HG03342 (cell line): ENCODE measurements around the gene C1QTNF7.
A peak's percentile ranks its signal among the peaks of the same experiment; 100 is the strongest.

Source experiments
- ATAC-seq: cut with Tn5 transposase; IDR thresholded peaks from one replicate; pipeline ENCODE4 v1.9.1; 2021; ENCODE audit warnings: mild to moderate bottlenecking, moderate library complexity; ENCODE audit not compliant: unreplicated experiment

C1QTNF7 gene

GRCh38 chr4:15451866-15452765 is 24.3 kb downstream of the C1QTNF7 start:
- ATAC-seq, result no peak

DNA sequence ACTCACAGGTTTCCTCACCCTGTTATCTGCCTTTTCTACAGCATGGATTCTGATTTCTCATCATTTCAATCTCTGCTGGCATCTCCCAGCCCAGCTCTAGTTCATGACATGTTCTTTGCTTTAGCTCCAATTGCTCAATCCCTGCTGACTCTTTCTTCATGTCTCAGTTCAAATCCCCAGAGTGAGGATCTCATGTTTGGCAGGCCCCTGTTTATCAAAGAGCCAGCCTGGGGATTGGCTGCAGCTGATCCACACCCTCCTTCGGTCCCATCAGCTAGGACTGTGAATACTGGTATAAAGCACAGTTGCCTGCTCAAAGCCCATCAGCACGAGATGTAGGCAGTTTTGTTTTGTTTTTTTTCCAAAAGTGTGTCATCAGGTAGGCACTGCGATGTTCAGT is 27.5 kb downstream of the C1QTNF7 start:
- ATAC-seq, result no peak

- ATAC-seq, result peak; percentile 99
Measured at GRCh38 chr4:15457406-15458201, 29.8 kb downstream of the C1QTNF7 start.

DNA sequence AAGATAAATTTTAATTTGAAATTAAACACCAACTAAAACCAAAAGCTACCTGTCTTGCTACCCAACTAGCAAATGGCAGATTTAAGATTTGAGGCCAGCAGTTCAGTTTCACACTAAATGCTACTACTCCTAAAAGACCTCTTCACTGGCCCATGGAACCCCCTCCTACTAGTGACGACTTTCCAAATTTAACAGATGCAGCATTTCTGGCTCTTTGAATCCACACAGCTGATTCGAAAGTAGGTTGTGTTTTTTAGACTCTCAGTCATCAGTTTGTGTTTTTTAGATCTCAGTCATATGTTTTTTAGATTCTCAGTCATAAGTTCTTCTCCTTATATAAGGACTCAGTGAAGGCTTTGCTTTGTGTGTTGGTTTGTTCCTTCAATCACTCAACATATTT is 30.8 kb downstream of the C1QTNF7 start:
- no peak for ATAC-seq

- no peak for ATAC-seq
Measured at GRCh38 chr4:15459706-15460105, 31.9 kb downstream of the C1QTNF7 start.

- no peak for ATAC-seq
Measured at GRCh38 chr4:15466596-15466995, 38.8 kb downstream of the C1QTNF7 start.

GRCh38 chr4:15469402-15470127 is 41.7 kb downstream of the C1QTNF7 start, which contains the start of gene CC2D2A:
Gene CC2D2A (plus strand): TSS chr4:15469882. CDS start chr4:15475933, 6,051 bp downstream.
- ATAC-seq, result no peak

DNA sequence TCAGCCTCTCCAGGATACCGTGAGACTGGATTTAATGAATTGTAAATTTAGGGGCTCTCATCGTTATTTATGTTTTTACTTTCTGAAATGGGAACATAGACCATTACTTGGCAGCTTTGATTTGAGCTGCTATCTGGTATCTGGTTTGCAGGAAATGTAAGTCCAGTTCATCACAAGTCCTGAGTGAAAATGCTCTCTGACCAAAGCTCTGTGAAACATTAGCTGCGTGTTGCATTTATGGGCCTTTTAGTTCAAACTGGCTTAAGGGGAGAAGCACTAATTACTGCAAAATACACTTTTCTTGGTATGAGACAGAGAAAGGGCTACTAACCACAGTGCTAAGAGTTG is 42.3 kb downstream of the C1QTNF7 start:
- no peak for ATAC-seq

DNA sequence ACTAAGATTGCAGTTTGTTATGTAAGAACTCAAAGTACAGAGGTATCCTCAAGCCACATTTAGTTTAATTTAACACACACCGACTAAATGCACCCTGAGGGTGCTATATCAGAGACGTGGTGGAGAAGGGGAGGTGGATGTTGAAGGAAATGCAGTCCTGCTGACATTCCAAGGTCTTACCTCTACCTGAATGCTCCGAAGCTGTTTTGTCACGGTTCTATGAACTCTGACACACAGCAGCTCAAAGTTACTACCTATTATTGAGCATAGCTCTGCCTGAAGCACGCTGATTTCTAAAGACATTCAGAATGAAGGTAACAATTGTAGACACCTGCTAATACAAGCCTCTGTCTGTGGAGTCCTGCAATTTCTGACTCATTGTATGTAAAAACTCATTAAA is 48.6 kb downstream of the C1QTNF7 start:
- no peak for ATAC-seq

DNA sequence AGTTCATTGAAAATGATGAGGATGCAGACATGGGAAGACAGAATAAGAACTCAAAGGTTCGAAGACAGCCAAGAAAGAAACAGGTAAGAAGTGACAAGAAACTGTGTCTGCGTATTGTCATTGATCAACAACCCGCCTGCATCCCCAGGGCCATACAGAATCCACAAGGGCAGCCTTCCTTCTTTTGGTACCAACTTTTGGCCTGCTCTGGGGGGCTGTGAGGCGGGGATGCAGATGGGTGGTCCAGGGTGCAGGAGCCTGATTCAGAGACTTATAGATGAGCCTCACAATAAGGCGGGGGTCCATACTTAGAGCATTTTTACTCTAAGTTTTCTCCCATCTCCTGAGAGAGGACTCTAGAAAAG is 50.9 kb downstream of the C1QTNF7 start:
- no peak for ATAC-seq

DNA sequence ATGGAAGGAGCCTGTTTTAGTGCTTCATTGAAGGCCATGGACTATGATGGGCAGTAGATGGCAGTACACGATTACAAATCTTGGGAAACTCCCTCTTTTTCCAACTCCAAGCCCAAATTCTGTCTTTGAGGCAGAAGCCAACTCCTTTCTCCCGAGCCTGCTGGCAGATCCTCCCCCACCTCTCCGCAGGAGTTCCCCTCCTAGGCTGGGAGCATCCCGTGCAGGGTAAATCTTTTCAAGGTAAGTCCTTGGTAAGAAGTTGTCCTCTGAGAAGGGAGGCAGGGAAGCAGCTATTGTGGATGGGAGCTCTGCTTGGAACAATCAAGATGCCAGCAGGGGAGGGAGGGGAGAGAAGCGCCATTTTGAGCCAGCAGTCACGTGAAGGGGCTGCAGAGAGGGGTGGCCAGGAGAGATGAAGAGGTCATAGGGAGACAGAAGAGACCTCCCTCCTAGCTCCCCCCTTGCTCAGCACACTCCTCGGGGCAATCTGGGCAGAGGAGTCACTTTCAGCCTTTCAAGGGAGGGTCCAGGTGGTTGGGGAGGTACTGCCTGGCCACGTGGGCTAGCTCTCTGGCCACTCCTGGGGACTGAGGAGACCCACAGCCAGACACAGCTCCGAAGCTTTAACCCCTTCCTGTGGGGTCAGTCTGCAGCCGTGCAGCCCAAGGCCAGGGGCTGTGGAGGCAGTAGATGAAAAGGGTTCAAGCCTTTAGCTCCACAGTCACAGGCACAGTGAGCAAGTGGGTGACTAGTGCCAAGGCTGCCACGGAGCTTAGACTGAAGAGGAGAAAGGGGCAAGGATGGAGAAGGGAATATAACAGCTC is 51.5 kb downstream of the C1QTNF7 start:
- no peak for ATAC-seq

DNA sequence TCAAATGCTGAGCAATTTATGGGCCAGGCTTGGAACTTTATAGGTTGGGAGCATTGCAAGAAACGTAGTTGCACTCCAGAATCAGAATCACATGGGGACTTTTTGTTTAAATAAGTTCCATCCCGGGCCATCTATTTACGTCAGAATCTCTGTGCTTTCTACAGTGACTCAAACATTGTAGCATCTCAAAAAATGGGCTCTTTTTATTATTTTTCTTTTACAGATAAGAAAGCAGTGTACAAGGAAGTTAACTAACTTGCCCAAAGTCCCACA is 52.0 kb downstream of the C1QTNF7 start:
- no peak for ATAC-seq

GRCh38 chr4:15481961-15482745 is 54.3 kb downstream of the C1QTNF7 start:
- ATAC-seq, result no peak

DNA sequence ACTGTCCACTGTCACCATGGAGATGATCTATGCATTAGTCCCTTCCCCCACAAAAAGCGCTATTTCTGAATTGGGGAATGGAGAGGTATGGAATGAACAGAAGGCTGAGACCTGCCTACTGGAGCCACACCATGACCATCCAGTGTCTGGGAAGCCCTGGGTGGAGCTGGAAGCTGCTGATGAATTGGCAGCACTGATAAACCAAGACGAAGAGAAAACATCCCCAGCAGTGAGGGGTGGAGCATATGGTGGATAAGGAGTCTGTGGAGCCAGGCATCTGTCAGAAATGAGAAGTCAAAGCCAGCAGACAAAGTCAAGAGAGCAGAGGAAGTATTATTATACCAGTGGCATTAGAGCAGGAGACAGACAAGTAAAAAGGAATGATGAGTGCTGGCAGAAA is 55.0 kb downstream of the C1QTNF7 start:
- no peak for ATAC-seq

- ATAC-seq, result no peak
Measured at GRCh38 chr4:15488136-15488535, 60.3 kb downstream of the C1QTNF7 start.

DNA sequence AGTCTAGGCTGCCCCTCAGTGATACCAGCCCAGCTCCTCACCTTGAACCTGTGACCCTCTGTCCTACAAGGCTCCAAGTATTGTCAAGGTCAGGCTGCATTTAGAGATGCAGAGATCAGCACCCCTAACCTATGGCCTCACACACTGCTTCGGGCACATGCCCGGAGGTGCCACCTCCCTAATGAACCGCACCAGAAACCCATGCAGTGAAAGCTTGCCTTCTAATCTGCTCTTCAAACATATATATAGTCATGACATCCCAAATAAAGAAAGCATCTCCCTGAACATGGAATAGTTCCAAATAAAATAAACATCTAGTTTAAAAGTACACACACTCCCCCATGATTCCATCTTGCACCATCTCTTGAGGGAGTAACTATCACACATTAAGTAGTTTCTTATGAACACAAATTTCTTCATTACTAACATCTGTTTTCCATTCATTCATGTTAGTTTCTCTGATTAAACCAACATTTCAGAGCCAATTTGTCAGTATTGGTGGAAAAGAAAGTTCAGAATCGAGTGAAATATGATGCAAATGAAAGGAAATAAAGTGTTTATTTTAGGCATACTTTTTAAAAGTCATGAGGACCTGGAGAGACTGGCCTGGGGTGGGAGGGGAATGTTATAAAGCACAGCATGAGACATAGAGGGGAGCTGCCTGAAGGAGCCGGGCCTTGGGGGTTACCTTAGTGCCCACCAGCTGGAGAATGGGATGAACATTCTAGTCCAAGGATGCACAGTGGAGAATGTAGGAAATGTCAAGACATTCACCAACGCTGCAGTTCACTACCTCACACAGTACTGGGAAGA is 61.0 kb downstream of the C1QTNF7 start:
- no peak for ATAC-seq

DNA sequence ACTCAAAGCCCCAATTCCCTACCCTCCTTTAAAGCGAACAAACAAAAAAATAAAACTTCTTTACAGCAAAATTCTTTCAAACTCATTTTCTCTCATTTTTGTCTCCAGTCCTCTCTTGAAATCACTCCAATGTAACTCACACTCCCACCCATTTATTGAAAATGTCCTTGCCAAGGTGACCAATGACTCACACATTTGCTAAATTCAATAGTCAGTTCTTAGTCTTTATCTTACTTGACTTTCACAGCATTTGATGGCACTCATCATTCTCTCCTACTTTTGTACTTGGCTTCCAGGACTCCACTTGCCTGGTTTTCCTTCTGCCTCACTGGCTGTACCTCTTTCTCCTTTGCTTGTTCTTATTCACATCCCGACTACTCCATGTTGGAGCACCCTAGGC is 61.7 kb downstream of the C1QTNF7 start:
- ATAC-seq, result no peak

DNA sequence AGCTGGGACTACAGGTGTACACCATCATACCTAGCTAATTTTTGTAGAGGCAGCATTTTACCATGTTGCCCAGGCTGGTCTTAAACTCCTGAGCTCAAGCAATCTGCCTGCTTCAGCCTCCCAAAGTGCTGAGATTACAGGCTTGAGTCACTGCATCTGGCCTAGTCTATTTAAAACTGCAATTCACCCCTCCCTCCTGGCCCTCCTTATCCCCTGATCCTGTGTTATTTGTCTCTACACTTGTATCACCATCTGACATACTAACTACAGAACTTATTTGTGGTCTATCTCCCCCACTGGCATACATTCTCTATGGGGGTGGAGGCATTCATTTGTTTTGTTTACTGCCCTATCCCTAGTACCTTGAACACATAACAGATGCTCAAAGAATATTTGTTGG is 65.6 kb downstream of the C1QTNF7 start:
- no peak for ATAC-seq

- no peak for ATAC-seq
Measured at GRCh38 chr4:15495621-15496020, 67.8 kb downstream of the C1QTNF7 start.
